PC-3 (cell line): ENCODE results near the gene JAM2. TPM values are rescaled to one million over a fixed set of nuclear protein-coding genes. Genes with fewer than 3 reads are reported as not detected.
A peak's percentile ranks its signal among the peaks of the same experiment; 100 is the strongest.

Experiments used
- ATAC-seq: fragments of 200-7000 bp; cut with Tn5 transposase; 2 replicates; pipeline ENCODE4 v1.9.1; 2020; ENCODE audit warnings: mild to moderate bottlenecking, moderate library complexity
- BruUV-seq: library from RNA; stranded (reverse); fragments of 400-500 nt; replicated peaks from 2 replicates; lab custom pipeline; 2021; lab: Mats Ljungman, UMichigan
- CTCF ChIA-PET: fragments of 300-600 bp; sonication (Branson Sonifier 250); formaldehyde crosslinking; loops from one replicate; lab custom pipeline; 2022; ENCODE audit warnings: antibody characterized with exemption; lab: Charles Lee
- POLR2A ChIA-PET: fragments of 300-600 bp; sonication (Branson Sonifier 250); formaldehyde crosslinking; loops from one replicate; lab custom pipeline; 2022; ENCODE audit warnings: antibody characterized with exemption; ENCODE audit not compliant: unreplicated experiment; lab: Charles Lee
- DNase-seq: peaks from one replicate; pipeline ENCODE4 v3.0.0-alpha.2; 2015
- H2AFZ ChIP-seq: fragments of 300-600 bp; sonication (generic); 2 replicates; pipeline ENCODE4 v1.6.0; 2016; ENCODE audit warnings: antibody characterized with exemption, low read length
- H3F3A ChIP-seq: fragments of 300-600 bp; sonication (generic); one replicate; pipeline ENCODE4 v1.6.0; 2017; ENCODE audit warnings: antibody characterized with exemption, low read length, control low read depth, mild to moderate bottlenecking; ENCODE audit not compliant: unreplicated experiment
- H3K27ac ChIP-seq: fragments of 300-600 bp; sonication (generic); 2 replicates; pipeline ENCODE4 v1.5.1; 2016; ENCODE audit warnings: mild to moderate bottlenecking, low read length
- H3K27me3 ChIP-seq: fragments of 300-600 bp; sonication (generic); 2 replicates; pipeline ENCODE4 v1.6.1; 2016; ENCODE audit warnings: low read length, mixed read lengths
- H3K36me3 ChIP-seq: fragments of 300-600 bp; sonication (generic); 2 replicates; pipeline ENCODE4 v1.6.1; 2016; ENCODE audit warnings: low read depth, mixed run types, low read length, mixed read lengths
- H3K4me1 ChIP-seq: fragments of 300-600 bp; sonication (generic); 2 replicates; pipeline ENCODE4 v1.5.1; 2016; ENCODE audit warnings: low read length; ENCODE audit not compliant: insufficient read depth
- H3K4me2 ChIP-seq: fragments of 300-600 bp; sonication (generic); 2 replicates; pipeline ENCODE4 v1.6.0; 2016; ENCODE audit warnings: low read length
- H3K4me3 ChIP-seq: fragments of 300-600 bp; sonication (generic); 2 replicates; pipeline ENCODE4 v1.5.1; 2016; ENCODE audit warnings: mild to moderate bottlenecking, low read length, mixed read lengths
- H3K79me2 ChIP-seq: fragments of 300-600 bp; sonication (generic); 2 replicates; pipeline ENCODE4 v1.6.1; 2017; ENCODE audit warnings: low read length, mixed read lengths
- H3K9ac ChIP-seq: fragments of 300-600 bp; sonication (generic); 2 replicates; pipeline ENCODE4 v1.6.0; 2016; ENCODE audit warnings: mild to moderate bottlenecking, low read length
- H3K9me2 ChIP-seq: fragments of 300-600 bp; sonication (generic); replicated peaks from 2 replicates; pipeline ENCODE4 v1.6.1; 2016; ENCODE audit warnings: mixed run types, low read length, mixed read lengths
- H3K9me3 ChIP-seq: fragments of 300-600 bp; sonication (generic); 2 replicates; pipeline ENCODE4 v1.6.1; 2016; ENCODE audit warnings: low read length, mixed read lengths
- H4K20me1 ChIP-seq: fragments of 300-600 bp; sonication (generic); 2 replicates; pipeline ENCODE4 v1.6.1; 2016; ENCODE audit warnings: low read length, mixed read lengths
- CTCF ChIP-seq: fragments of 300-600 bp; sonication (generic); conservative IDR thresholded peaks from 2 replicates; pipeline ENCODE4 v1.5.1; 2017; ENCODE audit warnings: antibody characterized with exemption, low read depth, mild to moderate bottlenecking, low read length
- EZH2 ChIP-seq: fragments of 300-600 bp; sonication (generic); IDR thresholded peaks from one replicate; pipeline ENCODE4 v1.6.1; 2017; ENCODE audit warnings: antibody characterized with exemption, mild to moderate bottlenecking, low read length; ENCODE audit not compliant: unreplicated experiment
- EZH2phosphoT487 ChIP-seq: fragments of 300-600 bp; sonication (generic); IDR thresholded peaks from 2 replicates; pipeline ENCODE4 v1.6.1; 2018; ENCODE audit warnings: mild to moderate bottlenecking, antibody characterized with exemption, low read length, borderline replicate concordance
- intact Hi-C: fragments of 100-400 bp; cut with micrococcal nuclease; formaldehyde crosslinking; loops from 2 replicates; pipeline ENCODE4 v1.9.0; 2023
- total RNA-seq: library from RNA; depleted of rRNA; stranded (reverse); fragments of >200 nt; gene quantifications from 2 replicates; pipeline ENCODE4 v1.2.3, GENCODE V29; 2014

JAM2 gene
- total RNA-seq, 1 experiment from 2014 or later = not detected

GRCh38 chr21:25626757-25627156 is 12.3 kb upstream of the JAM2 start:
- no peaks in the 10 kb centered on the region for H3K36me3 ChIP-seq
- H3K79me2 ChIP-seq = no peaks in the 10 kb centered on the region
- no peak for ATAC-seq
- H3K9me3 ChIP-seq = no peaks in the 10 kb centered on the region
- no peaks in the 10 kb centered on the region for H4K20me1 ChIP-seq
- peak; percentile 4 for DNase-seq
- no peak overlapping the region for H2AFZ ChIP-seq
- no peak overlapping the region for H3K9ac ChIP-seq
- BruUV-seq = no TSS peak
- ChIA-PET CTCF (no interaction called here), POLR2A (no interaction called here)
- intact Hi-C loops = no loop called here
- H3K4me1 ChIP-seq = no peaks in the 10 kb centered on the region
- H3K27ac ChIP-seq = no peak overlapping the region
- no peaks in the 10 kb centered on the region for H3K27me3 ChIP-seq
- no peaks in the 10 kb centered on the region for H3F3A ChIP-seq
- no peak overlapping the region for H3K4me2 ChIP-seq
- TF ChIP-seq EZH2 (no peak), CTCF (no peak), EZH2phosphoT487 (no peak)
- no peaks in the 10 kb centered on the region for H3K9me2 ChIP-seq
- H3K4me3 ChIP-seq = no peak overlapping the region

GRCh38 chr21:25632296-25632695 is 6.8 kb upstream of the JAM2 start:
- H3K79me2 ChIP-seq = no peaks in the 10 kb centered on the region

More at GRCh38 chr21:25632296-25632695, 6.8 kb upstream of the JAM2 start:
- Histone ChIP-seq H3K9me3 (no peaks in the 10 kb centered on the region), H3K27ac (no peak overlapping the region), H4K20me1 (no peaks in the 10 kb centered on the region), H3K4me1 (no peaks in the 10 kb centered on the region), H3F3A (no peaks in the 10 kb centered on the region), H3K4me3 (no peak overlapping the region), H3K4me2 (no peak overlapping the region), H3K27me3 (no peaks in the 10 kb centered on the region), H3K9me2 (no peaks in the 10 kb centered on the region), H2AFZ (no peak overlapping the region), H3K36me3 (no peaks in the 10 kb centered on the region), H3K9ac (no peak overlapping the region)
- no peak for TF ChIP-seq EZH2
- TF ChIP-seq EZH2phosphoT487 = no peak
- TF ChIP-seq CTCF = no peak
- intact Hi-C loops = no loop called here
- CTCF ChIA-PET = no interaction called here
- POLR2A ChIA-PET = no interaction called here
- DNase-seq (no peak), ATAC-seq (no peak)
- BruUV-seq = no TSS peak
